ENCODE data around the gene LMTK2.

- TF ChIP-seq, protein P1, sequence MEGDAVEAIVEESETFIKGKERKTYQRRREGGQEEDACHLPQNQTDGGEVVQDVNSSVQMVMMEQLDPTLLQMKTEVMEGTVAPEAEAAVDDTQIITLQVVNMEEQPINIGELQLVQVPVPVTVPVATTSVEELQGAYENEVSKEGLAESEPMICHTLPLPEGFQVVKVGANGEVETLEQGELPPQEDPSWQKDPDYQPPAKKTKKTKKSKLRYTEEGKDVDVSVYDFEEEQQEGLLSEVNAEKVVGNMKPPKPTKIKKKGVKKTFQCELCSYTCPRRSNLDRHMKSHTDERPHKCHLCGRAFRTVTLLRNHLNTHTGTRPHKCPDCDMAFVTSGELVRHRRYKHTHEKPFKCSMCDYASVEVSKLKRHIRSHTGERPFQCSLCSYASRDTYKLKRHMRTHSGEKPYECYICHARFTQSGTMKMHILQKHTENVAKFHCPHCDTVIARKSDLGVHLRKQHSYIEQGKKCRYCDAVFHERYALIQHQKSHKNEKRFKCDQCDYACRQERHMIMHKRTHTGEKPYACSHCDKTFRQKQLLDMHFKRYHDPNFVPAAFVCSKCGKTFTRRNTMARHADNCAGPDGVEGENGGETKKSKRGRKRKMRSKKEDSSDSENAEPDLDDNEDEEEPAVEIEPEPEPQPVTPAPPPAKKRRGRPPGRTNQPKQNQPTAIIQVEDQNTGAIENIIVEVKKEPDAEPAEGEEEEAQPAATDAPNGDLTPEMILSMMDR (IDR thresholded peaks at IDR 0.05): no peak
- no peak for TF ChIP-seq POLR2A (IDR thresholded peaks at IDR 0.05)
Observed at GRCh38 chr7:98221611-98222532, 115.2 kb downstream of the LMTK2 start.
